GM18526 (cell line): Measurements from ENCODE around the gene CHST10.

Source experiments
- POLR2A ChIP-seq: IDR thresholded peaks from 3 replicates; pipeline ENCODE4 v1.6.1; 2011; ENCODE audit not compliant: insufficient read length; ENCODE audit errors: extremely low read depth

CHST10 gene

GRCh38 chr2:100404411-100404810 lies 13.1 kb downstream of the CHST10 start:
- no peak for TF ChIP-seq POLR2A

DNA sequence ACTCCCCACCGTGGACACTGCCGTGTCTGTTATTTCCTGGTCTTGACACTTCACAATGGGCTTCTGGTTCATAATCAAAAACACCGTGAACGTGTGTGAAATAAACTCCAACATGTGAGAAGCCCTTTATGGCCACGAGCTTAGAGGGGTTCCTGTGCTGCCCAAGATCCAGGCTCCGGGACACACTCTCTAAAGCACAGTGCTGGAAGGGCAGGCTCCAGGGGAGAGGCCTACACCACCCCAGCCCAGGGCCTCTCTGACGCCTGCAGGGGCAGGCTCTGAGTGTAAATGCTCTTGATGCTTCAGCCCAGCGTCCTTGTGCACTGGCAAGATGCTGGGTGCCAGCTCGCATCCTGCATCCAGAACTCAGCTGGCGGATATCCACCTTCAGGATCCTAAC lies 13.7 kb downstream of the CHST10 start:
- no peak for TF ChIP-seq POLR2A

DNA sequence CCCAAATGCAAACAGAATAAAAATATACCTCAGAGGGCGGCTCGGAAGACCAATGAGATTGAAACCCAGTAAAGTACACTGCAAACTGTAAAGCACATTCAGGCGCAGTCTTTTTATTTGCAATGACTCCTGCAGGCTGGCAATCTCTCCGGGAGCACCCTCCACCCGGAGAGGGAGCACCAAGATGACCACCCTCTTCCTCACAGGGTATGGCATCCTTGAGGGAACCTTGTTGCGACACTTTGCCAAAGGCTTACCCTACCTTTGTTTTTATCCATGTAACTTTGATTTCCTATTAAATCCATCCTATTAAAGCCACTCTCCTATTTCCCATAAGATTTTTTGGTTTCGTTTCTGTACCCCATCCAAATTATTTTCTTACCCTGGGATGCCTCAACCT lies 16.2 kb downstream of the CHST10 start:
- TF ChIP-seq POLR2A: no peak

- no peak for TF ChIP-seq POLR2A
These were observed 17.8 kb downstream of the CHST10 start for GRCh38 chr2:100399714-100400113.

GRCh38 chr2:100397976-100398375 lies 19.5 kb downstream of the CHST10 start:
- no peak for TF ChIP-seq POLR2A

- no peak for TF ChIP-seq POLR2A
These were observed 20.2 kb downstream of the CHST10 start for GRCh38 chr2:100397118-100397860.

- TF ChIP-seq POLR2A: no peak
These were observed 21.0 kb downstream of the CHST10 start for GRCh38 chr2:100396483-100396882.

DNA sequence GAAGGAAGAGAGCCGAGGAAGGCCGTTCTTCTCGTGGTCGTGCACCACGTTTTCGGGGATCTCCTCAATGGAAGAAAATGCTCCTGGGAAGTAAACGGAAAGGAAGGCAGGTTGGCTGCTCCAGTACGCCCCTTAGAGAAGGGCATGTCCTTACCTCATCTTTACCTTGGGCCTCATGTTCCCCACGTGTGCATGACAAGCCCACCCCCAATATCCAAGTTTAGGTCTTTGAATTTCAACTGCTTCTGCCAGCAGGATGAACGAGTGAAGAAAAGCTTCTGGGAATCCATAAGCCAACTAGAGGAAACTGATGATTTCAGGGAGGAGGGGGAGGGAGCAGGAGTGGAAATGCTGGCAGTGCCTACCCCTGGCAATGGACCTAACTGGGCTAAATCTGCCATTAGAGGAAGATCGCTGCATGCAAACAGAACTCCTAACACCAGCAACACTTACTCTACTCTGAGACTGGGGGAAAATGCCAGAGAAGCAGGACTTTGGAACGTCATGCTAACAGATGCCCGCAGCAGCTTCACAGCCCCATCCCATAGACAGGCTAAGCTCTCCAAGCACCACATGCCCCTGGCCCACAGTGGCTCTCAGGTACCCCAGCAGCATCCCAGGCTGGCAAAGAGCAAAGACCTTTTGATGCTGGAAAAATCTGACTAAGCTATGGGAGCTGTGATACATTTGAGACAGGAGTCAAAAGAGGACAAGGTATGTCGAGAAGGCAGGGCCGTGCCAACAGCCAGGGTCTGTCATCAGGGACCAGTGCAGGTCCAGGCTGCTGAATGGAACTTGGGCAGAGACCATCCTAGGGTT lies 21.7 kb downstream of the CHST10 start:
- TF ChIP-seq POLR2A: no peak

- TF ChIP-seq POLR2A: no peak
These were observed 23.3 kb downstream of the CHST10 start for GRCh38 chr2:100394111-100394641.

- TF ChIP-seq POLR2A: no peak
These were observed 24.1 kb downstream of the CHST10 start for GRCh38 chr2:100393362-100393761.

DNA sequence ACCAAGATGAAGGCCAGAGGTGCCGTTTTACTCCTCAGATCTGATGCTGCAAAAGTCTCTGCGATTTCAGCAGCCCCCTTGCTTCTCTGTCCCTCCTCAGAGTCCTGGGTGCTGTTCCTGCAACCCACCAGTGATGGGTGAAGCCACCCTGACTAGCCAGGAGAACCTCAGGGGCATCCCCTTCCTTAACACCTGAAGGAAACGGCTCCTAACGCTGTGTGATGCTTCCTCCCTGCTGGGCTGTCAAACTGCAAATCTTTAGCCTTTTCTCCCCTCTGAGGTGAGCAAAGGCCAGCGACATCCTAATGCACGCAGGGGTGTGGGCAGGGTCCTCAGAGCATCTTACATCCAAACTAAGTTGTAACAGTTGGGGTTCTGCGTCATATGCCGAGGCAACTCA lies 24.8 kb downstream of the CHST10 start:
- TF ChIP-seq POLR2A: no peak

- no peak for TF ChIP-seq POLR2A
These were observed 25.5 kb downstream of the CHST10 start for GRCh38 chr2:100391735-100392515.

GRCh38 chr2:100390001-100390940 lies 27.2 kb downstream of the CHST10 start:
- TF ChIP-seq POLR2A: no peak

DNA sequence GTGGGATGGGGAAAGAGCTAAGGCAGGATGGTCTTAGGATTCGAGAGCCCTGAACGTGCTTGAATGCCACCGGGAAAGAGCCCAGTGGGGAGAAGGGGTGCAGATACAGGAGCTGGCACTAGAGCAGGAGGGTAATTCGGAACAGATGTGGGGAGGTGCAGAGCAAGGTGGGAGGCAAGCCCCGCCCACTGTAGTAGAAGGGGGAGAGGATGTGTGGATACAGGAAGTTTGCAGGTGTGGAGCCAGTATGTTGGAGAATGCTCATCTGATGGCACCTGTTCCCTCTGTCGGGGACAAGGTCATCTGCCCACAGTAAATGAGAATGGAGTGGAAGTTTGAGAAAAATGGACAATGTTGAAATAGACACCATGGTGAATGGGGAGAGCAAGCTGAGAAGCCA lies 28.8 kb downstream of the CHST10 start:
- no peak for TF ChIP-seq POLR2A

GRCh38 chr2:100383954-100384353 lies 33.5 kb downstream of the CHST10 start:
- no peak for TF ChIP-seq POLR2A

GRCh38 chr2:100383306-100383705 lies 34.2 kb downstream of the CHST10 start:
- TF ChIP-seq POLR2A: no peak
